ENCODE results near the gene APPBP2.

APPBP2 gene

GRCh38 chr17:60396412-60396811 is 129.6 kb downstream of the APPBP2 start:
- DNase-seq (ENCODE audit: low spot score): no peak

GRCh38 chr17:60395508-60396065 is 130.5 kb downstream of the APPBP2 start:
- no peak for DNase-seq (ENCODE audit: low spot score)

GRCh38 chr17:60393840-60394723 is 132.0 kb downstream of the APPBP2 start:
- no peak for DNase-seq (ENCODE audit: low spot score)

Measured in hematopoietic multipotent progenitor cell treated with erythropoietin and hydrocortisone succinate and interleukin-3 and kit ligand, for 17 days (in vitro differentiated cells).